ENCODE measurements around the gene CYTH2. TPM values are rescaled to one million over a fixed set of nuclear protein-coding genes. Genes with fewer than 3 reads are reported as not detected.

CYTH2 gene
- total RNA-seq, 2 donors from 2014 or later = 76.1 to 94.2 TPM

DNA sequence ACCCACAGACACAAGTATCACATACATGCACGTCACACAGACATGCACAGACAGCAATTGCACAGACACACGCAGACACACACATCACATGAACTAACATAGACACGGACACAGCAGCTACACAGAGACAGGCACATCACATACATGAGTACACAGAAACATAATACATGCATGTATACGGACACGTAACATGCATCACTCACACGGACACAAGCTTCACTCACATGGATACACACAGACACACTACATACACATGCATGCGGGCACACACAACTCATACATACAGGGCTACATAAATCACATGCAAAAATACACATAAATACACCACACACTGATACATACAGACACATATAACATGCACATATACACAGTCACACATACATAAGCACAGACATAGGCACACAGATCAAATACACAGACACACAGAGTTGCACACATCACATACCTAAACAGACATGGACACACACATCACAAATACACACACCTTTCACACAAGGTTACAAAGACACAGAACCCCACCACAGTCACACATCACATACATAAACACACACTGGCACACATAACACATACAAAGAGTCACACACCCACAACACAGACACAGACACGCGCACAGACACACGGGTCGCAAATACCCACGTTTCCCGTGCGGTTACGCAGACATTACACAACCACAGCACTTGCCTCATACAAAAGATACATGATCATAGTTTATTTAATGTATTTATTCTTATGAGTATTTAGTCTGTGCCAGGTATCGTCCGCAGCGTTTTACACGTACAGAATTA, 43.5 kb downstream of the CYTH2 start:
- ATAC-seq (no peak), DNase-seq (no peak)
- TF ChIP-seq, protein P1, sequence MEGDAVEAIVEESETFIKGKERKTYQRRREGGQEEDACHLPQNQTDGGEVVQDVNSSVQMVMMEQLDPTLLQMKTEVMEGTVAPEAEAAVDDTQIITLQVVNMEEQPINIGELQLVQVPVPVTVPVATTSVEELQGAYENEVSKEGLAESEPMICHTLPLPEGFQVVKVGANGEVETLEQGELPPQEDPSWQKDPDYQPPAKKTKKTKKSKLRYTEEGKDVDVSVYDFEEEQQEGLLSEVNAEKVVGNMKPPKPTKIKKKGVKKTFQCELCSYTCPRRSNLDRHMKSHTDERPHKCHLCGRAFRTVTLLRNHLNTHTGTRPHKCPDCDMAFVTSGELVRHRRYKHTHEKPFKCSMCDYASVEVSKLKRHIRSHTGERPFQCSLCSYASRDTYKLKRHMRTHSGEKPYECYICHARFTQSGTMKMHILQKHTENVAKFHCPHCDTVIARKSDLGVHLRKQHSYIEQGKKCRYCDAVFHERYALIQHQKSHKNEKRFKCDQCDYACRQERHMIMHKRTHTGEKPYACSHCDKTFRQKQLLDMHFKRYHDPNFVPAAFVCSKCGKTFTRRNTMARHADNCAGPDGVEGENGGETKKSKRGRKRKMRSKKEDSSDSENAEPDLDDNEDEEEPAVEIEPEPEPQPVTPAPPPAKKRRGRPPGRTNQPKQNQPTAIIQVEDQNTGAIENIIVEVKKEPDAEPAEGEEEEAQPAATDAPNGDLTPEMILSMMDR (IDR thresholded peaks at IDR 0.05) = no peak
- TF ChIP-seq POLR2A (IDR thresholded peaks at IDR 0.05) = no peak
- no peak overlapping the region for H3K27ac ChIP-seq
- WGBS, 2 donors = 35 to 38% methylated on average over 19 of the region's 19 CpGs
- H3K9me3 ChIP-seq = no peaks in the 10 kb centered on the region
- H3K4me3 ChIP-seq = no peak overlapping the region
- H3K27me3 ChIP-seq = peaks cover 0 to 4% of the 10 kb centered on the region in 2 donors
- H3K36me3 ChIP-seq (replicated peaks in 1 of 2; ENCODE audit: insufficient read depth in 1 of 2, low read depth in 2 of 2) = no peaks in the 10 kb centered on the region
- peaks cover 14% of the 10 kb centered on the region for H3K4me1 ChIP-seq
- intact Hi-C loops (cut with DNase I) = no loop called here

GRCh38 chr19:48513289-48514122, 44.3 kb downstream of the CYTH2 start:
- WGBS, 2 donors = 2 to 10% methylated on average over 17 to 54 of the region's 54 CpGs

GRCh38 chr19:48514123-48514458, 44.9 kb downstream of the CYTH2 start:
- TF ChIP-seq POLR2A (IDR thresholded peaks at IDR 0.05) = no peak
- TF ChIP-seq, protein P1 (IDR thresholded peaks at IDR 0.05) = no peak
- intact Hi-C loops (cut with DNase I) = no loop called here
- peaks cover 0 to 4% of the 10 kb centered on the region in 2 donors for H3K27me3 ChIP-seq
- WGBS, 2 donors = 26 to 29% methylated on average over 10 to 11 of the region's 11 CpGs
- H3K4me1 ChIP-seq = peaks cover 14% of the 10 kb centered on the region
- H3K4me3 ChIP-seq = no peak overlapping the region
- no peak overlapping the region for H3K27ac ChIP-seq
- ATAC-seq (no peak), DNase-seq (no peak)
- no peaks in the 10 kb centered on the region for H3K9me3 ChIP-seq
- no peaks in the 10 kb centered on the region for H3K36me3 ChIP-seq (replicated peaks in 1 of 2; ENCODE audit: insufficient read depth in 1 of 2, low read depth in 2 of 2)

More at GRCh38 chr19:48513289-48514122, 44.3 kb downstream of the CYTH2 start:
- intact Hi-C loops (cut with DNase I) = no loop called here
- Histone ChIP-seq H3K36me3 (replicated peaks in 1 of 2; ENCODE audit: insufficient read depth in 1 of 2, low read depth in 2 of 2) (no peaks in the 10 kb centered on the region), H3K9me3 (no peaks in the 10 kb centered on the region), H3K4me3 (peak overlapping the region; percentile 70), H3K27ac (peak overlapping the region in 1 of 4 donors; percentile 16), H3K27me3 (peaks cover 0 to 4% of the 10 kb centered on the region in 2 donors), H3K4me1 (peaks cover 14% of the 10 kb centered on the region)
- ATAC-seq (peak; percentile 82), DNase-seq (peak; percentile 73 to 80 (median 78))
- TF ChIP-seq, protein P1 (IDR thresholded peaks at IDR 0.05) = no peak
- TF ChIP-seq POLR2A (IDR thresholded peaks at IDR 0.05) = no peak

DNA sequence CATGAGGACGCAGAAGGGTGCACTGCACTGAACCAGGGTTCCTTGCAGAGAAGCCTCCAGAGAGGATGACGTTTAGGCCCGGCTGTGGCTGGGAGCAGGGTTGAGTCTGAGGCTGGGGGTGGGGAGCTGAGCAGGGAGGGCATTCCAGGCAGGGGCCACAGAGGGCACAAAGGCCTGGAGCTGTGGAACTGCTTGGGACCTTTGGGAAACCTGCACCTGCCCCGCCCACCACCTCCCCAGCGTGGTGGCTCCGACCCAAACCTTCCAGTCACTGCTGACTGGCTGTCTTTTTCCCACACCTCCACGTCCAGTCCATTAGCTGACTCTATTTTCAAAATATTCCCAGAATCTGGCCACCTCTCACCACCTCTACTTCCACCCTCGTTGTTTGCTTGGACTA, 47.4 kb downstream of the CYTH2 start:
- H3K27me3 ChIP-seq = peaks cover 0 to 4% of the 10 kb centered on the region in 2 donors
- H3K9me3 ChIP-seq = no peaks in the 10 kb centered on the region
- TF ChIP-seq POLR2A (IDR thresholded peaks at IDR 0.05) = no peak
- TF ChIP-seq, protein P1 (IDR thresholded peaks at IDR 0.05) = no peak
- ATAC-seq = no peak
- 49 to 69% methylated on average over 8 of the region's 8 CpGs for WGBS, 2 donors
- H3K36me3 ChIP-seq (replicated peaks in 1 of 2; ENCODE audit: insufficient read depth in 1 of 2, low read depth in 2 of 2) = no peaks in the 10 kb centered on the region
- peak in 1 of 4 donors; percentile 44 for DNase-seq
- H3K4me3 ChIP-seq = no peak overlapping the region
- no peak overlapping the region for H3K27ac ChIP-seq
- H3K4me1 ChIP-seq = peaks cover 11% of the 10 kb centered on the region
- intact Hi-C loops (cut with DNase I) = no loop called here
